Measurements from ENCODE around the gene RUSF1. TPM values are rescaled to one million over a fixed set of nuclear protein-coding genes. Genes with fewer than 3 reads are reported as not detected.

Gene RUSF1
- polyA plus RNA-seq, 3 donors, result 10.3 to 45.1 (median 11.8) TPM

- H3K27me3 Mint-ChIP-seq (ENCODE audit: low read depth in 3 of 3), result peaks cover 0 to 7% (median 0%) of the 10 kb centered on the region in 3 donors
- peaks cover 0 to 3% (median 0%) of the 10 kb centered on the region in 7 donors for H3K9me3 Mint-ChIP-seq
- Histone ChIP-seq H3K9me3 (replicated peaks in 1 of 2; ENCODE audit: control insufficient read depth in 1 of 2, insufficient read depth in 1 of 2, low read length in 2 of 2) (no peaks in the 10 kb centered on the region), H3K4me2 (replicated peaks; ENCODE audit: extremely low read depth, low read length, poor library complexity, severe bottlenecking) (peak overlapping the region; percentile 93), H3K79me2 (ENCODE audit: insufficient read depth, low read length) (peaks cover 54% of the 10 kb centered on the region), H3K27ac (ENCODE audit: low read depth in 1 of 2, low read length in 2 of 2) (peak overlapping the region; percentile 95 to 96), H3K4me1 (ENCODE audit: control insufficient read depth in 1 of 2, insufficient read depth in 2 of 2, low read length in 2 of 2) (peaks cover 64 to 68% of the 10 kb centered on the region in 2 donors), H3K27me3 (ENCODE audit: control insufficient read depth in 2 of 2, insufficient read depth in 2 of 2, low read length in 2 of 2) (no peaks in the 10 kb centered on the region), H3K36me3 (replicated peaks in 1 of 2; ENCODE audit: control insufficient read depth in 1 of 2, insufficient read depth in 2 of 2, low read length in 2 of 2) (peaks cover 10 to 18% of the 10 kb centered on the region in 2 donors), H4K20me1 (ENCODE audit: insufficient read depth, low read length) (peaks cover 46% of the 10 kb centered on the region), H2AFZ (ENCODE audit: insufficient read depth, low read depth, low read length, poor library complexity, severe bottlenecking) (peak overlapping the region; percentile 83), H3K4me3 (replicated peaks in 1 of 3; ENCODE audit: low read depth in 2 of 3, low read length in 3 of 3) (peak overlapping the region; percentile 54 to 86 (median 86)), H3K9ac (ENCODE audit: insufficient read depth, low read length, poor library complexity, severe bottlenecking) (peak overlapping the region; percentile 96)
- peaks cover 62% of the 10 kb centered on the region for H3K4me1 Mint-ChIP-seq
- intact Hi-C loops (cut with micrococcal nuclease), result loop anchor here (5.0 kb wide), 3 partner anchors 106 to 409 kb away; partner anchors contain the start of gene KAT8 (in 1 of the 2)
- no peak for TF ChIP-seq CTCF (IDR thresholded peaks at IDR 0.05)
- peaks cover 19 to 26% of the 10 kb centered on the region in 2 donors for H3K36me3 Mint-ChIP-seq
- WGBS (ENCODE audit: insufficient coverage), result under 1% methylated on average over 37 of the region's 42 CpGs
- H3K4me3 Mint-ChIP-seq, result peak overlapping the region; percentile 86 to 92
- H3K27ac Mint-ChIP-seq, result peak overlapping the region; percentile 94 to 97 (median 95)
- peak; percentile 44 to 81 (median 48) for DNase-seq
Measured at GRCh38 chr16:31458073-31458843, 49.9 kb downstream of the RUSF1 start.

- Mint-ChIP-seq H3K27me3 (ENCODE audit: low read depth in 3 of 3) (peaks cover 0 to 7% (median 0%) of the 10 kb centered on the region in 3 donors), H3K9me3 (peaks cover 0 to 3% (median 0%) of the 10 kb centered on the region in 7 donors), H3K4me1 (peaks cover 68% of the 10 kb centered on the region), H3K36me3 (peaks cover 8 to 14% of the 10 kb centered on the region in 2 donors), H3K4me3 (peak overlapping the region in 1 of 2 donors; percentile 11), H3K27ac (peak overlapping the region in 3 of 7 donors; percentile 10 to 25 (median 13))
- Histone ChIP-seq H3K79me2 (ENCODE audit: insufficient read depth, low read length) (peaks cover 54% of the 10 kb centered on the region), H3K27me3 (ENCODE audit: control insufficient read depth in 2 of 2, insufficient read depth in 2 of 2, low read length in 2 of 2) (no peaks in the 10 kb centered on the region), H3K4me2 (replicated peaks; ENCODE audit: extremely low read depth, low read length, poor library complexity, severe bottlenecking) (peak overlapping the region; percentile 93), H3K4me1 (ENCODE audit: control insufficient read depth in 1 of 2, insufficient read depth in 2 of 2, low read length in 2 of 2) (peaks cover 65 to 70% of the 10 kb centered on the region in 2 donors), H4K20me1 (ENCODE audit: insufficient read depth, low read length) (peaks cover 48% of the 10 kb centered on the region), H3K9me3 (replicated peaks in 1 of 2; ENCODE audit: control insufficient read depth in 1 of 2, insufficient read depth in 1 of 2, low read length in 2 of 2) (no peaks in the 10 kb centered on the region), H3K9ac (ENCODE audit: insufficient read depth, low read length, poor library complexity, severe bottlenecking) (no peak overlapping the region), H3K4me3 (replicated peaks in 1 of 3; ENCODE audit: low read depth in 2 of 3, low read length in 3 of 3) (peak overlapping the region in 1 of 3 experiments; percentile 26), H3K36me3 (replicated peaks in 1 of 2; ENCODE audit: control insufficient read depth in 1 of 2, insufficient read depth in 2 of 2, low read length in 2 of 2) (peaks cover 2 to 5% of the 10 kb centered on the region in 2 donors), H3K27ac (ENCODE audit: low read depth in 1 of 2, low read length in 2 of 2) (no peak overlapping the region), H2AFZ (ENCODE audit: insufficient read depth, low read depth, low read length, poor library complexity, severe bottlenecking) (no peak overlapping the region)
- TF ChIP-seq CTCF (IDR thresholded peaks at IDR 0.05), result no peak
- no peak for DNase-seq
- WGBS (ENCODE audit: insufficient coverage), result 95% methylated on average over 3 of the region's 8 CpGs
- intact Hi-C loops (cut with micrococcal nuclease), result loop anchor here (5.0 kb wide), 3 partner anchors 105 to 410 kb away; partner anchors contain the start of gene KAT8 (in 1 of the 2)
Measured at GRCh38 chr16:31456988-31457360, 51.2 kb downstream of the RUSF1 start.

All from CD14-positive monocyte (primary cell).